Activated CD8-positive, alpha-beta T cell treated with anti-CD3 and anti-CD28 coated beads for 36 hours (primary cell): ENCODE measurements around the gene MEGF10. TPM values are rescaled to one million over a fixed set of nuclear protein-coding genes. Genes with fewer than 3 reads are reported as not detected.

Experiments
- ATAC-seq: fragments of 200-7000 bp; cut with Tn5 transposase; one replicate; pipeline ENCODE4 v1.10.0; 2021; ENCODE audit warnings: mild to moderate bottlenecking, moderate library complexity
- CTCF ChIA-PET: fragments of 350-600 bp; sonication (Branson Sonifier 250); formaldehyde crosslinking; loops from one replicate; lab custom pipeline; 2021; ENCODE audit warnings: antibody characterized with exemption; lab: Charles Lee
- POLR2A ChIA-PET: fragments of 350-600 bp; sonication (Branson Sonifier 250); formaldehyde crosslinking; loops from one replicate; lab custom pipeline; 2021; ENCODE audit warnings: antibody characterized with exemption; lab: Charles Lee
- DNase-seq: peaks from one replicate; pipeline ENCODE4 v3.0.0-alpha.2; 2020
- H3K27ac Mint-ChIP-seq: one replicate; pipeline ENCODE4 v1.8.0; 2021; ENCODE audit warnings: mild to moderate bottlenecking, mixed read lengths
- H3K27me3 Mint-ChIP-seq: one replicate; pipeline ENCODE4 v1.8.0; 2021; ENCODE audit warnings: mixed read lengths
- H3K36me3 Mint-ChIP-seq: one replicate; pipeline ENCODE4 v1.8.0; 2021; ENCODE audit warnings: low read depth, mixed read lengths
- H3K4me1 Mint-ChIP-seq: one replicate; pipeline ENCODE4 v1.8.0; 2021; ENCODE audit warnings: low read depth, mixed read lengths
- H3K4me3 Mint-ChIP-seq: one replicate; pipeline ENCODE4 v1.8.0; 2021; ENCODE audit warnings: mild to moderate bottlenecking, moderate library complexity, mixed read lengths
- H3K9me3 Mint-ChIP-seq: one replicate; pipeline ENCODE4 v1.8.0; 2021; ENCODE audit warnings: mixed read lengths
- CTCF ChIP-seq: fragments of 200-600 bp; IDR thresholded peaks from one replicate; pipeline ENCODE4 v1.8.0; 2022; ENCODE audit warnings: antibody characterized with exemption, mild to moderate bottlenecking
- intact Hi-C: fragments of 100-400 bp; cut with micrococcal nuclease; formaldehyde crosslinking; loops from one replicate; pipeline ENCODE4 v1.10.0; 2022
- total RNA-seq, 2 experiments: library from RNA; stranded (reverse); gene quantifications; one replicate each; pipeline ENCODE4 v1.2.3, GENCODE V29; 2021

MEGF10 gene
- total RNA-seq, 2 experiments from 2014 or later = not detected

DNA sequence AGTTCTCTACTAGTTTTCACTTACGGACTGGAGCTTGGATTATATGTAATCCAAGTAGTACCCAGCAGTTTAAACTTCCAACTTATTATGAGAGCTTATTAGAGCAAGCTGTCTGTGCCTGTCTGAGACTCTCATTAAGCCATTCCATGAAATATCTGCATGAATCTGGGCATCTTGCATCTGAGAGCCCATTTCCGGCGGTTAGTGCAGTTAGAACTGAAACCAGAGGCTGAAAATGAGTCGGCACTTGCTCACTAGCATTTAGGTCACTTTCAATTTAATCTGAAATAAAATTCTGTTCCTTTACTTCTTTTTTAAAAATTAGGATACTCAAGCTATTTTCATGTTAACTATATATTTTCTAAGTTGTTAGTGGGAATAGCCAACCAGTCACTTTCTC, 102.2 kb downstream of the MEGF10 start:
- intact Hi-C loops = no loop called here
- H3K4me3 Mint-ChIP-seq = no peak overlapping the region
- H3K9me3 Mint-ChIP-seq = no peaks in the 10 kb centered on the region
- no peak for TF ChIP-seq CTCF
- ATAC-seq (no peak), DNase-seq (no peak)
- H3K27ac Mint-ChIP-seq = no peak overlapping the region
- CTCF ChIA-PET = no interaction called here
- no peaks in the 10 kb centered on the region for H3K36me3 Mint-ChIP-seq
- peaks cover 10% of the 10 kb centered on the region for H3K27me3 Mint-ChIP-seq
- no peaks in the 10 kb centered on the region for H3K4me1 Mint-ChIP-seq
- POLR2A ChIA-PET = no interaction called here

DNA sequence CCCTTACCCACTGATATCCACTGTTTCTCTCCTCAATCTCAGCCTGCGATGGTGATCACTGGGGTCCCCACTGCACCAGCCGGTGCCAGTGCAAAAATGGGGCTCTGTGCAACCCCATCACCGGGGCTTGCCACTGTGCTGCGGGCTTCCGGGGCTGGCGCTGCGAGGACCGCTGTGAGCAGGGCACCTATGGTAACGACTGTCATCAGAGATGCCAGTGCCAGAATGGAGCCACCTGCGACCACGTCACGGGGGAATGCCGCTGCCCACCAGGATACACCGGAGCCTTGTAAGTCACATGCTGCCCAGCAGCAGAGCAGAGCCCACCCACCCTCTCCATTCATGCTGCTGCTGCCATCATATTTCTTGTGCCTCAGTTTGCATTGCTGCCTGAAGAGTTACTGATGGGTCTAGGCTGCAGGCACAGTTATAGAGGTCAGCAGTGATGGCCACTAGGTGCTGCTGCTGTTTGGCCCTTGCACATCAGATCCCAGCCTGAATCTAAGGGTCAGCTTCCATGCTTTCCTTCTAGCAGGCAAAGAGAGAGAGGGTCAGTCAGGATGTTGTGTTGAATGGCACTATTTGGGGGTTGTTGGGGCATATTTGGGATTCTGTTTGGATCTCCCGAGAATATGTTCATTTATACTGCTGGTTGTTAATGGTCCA, 106.0 kb downstream of the MEGF10 start:
- H3K9me3 Mint-ChIP-seq = no peaks in the 10 kb centered on the region
- POLR2A ChIA-PET = no interaction called here
- H3K27ac Mint-ChIP-seq = no peak overlapping the region
- no peaks in the 10 kb centered on the region for H3K36me3 Mint-ChIP-seq
- peaks cover 15% of the 10 kb centered on the region for H3K27me3 Mint-ChIP-seq
- no peaks in the 10 kb centered on the region for H3K4me1 Mint-ChIP-seq
- no peak for ATAC-seq
- intact Hi-C loops = no loop called here
- CTCF ChIA-PET = no interaction called here
- no peak for DNase-seq
- no peak for TF ChIP-seq CTCF
- no peak overlapping the region for H3K4me3 Mint-ChIP-seq

DNA sequence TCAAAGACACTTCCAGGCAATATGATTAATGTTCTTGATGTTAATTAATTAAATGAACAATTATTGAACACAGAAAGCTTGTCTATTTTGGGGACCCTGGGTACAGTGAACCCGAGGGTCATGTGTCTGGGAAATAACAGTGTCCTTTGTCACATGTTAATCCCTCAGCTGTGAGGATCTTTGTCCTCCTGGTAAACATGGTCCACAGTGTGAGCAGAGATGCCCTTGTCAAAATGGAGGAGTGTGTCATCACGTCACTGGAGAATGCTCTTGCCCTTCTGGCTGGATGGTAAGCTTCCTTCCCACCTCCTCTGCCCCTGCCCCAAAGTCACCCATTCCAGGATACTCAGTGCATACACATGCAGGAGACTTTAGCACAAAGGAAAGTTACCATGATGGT, 107.9 kb downstream of the MEGF10 start:
- Mint-ChIP-seq H3K9me3 (no peaks in the 10 kb centered on the region), H3K4me3 (no peak overlapping the region), H3K27me3 (peaks cover 15% of the 10 kb centered on the region), H3K27ac (no peak overlapping the region), H3K4me1 (no peaks in the 10 kb centered on the region), H3K36me3 (no peaks in the 10 kb centered on the region)
- intact Hi-C loops = no loop called here
- POLR2A ChIA-PET = no interaction called here
- no peak for DNase-seq
- CTCF ChIA-PET = no interaction called here
- ATAC-seq = no peak
- TF ChIP-seq CTCF = no peak

- ATAC-seq (no peak), DNase-seq (no peak)
- H3K36me3 Mint-ChIP-seq = no peaks in the 10 kb centered on the region
- H3K27me3 Mint-ChIP-seq = peaks cover 18% of the 10 kb centered on the region
- intact Hi-C loops = no loop called here
- no peak for TF ChIP-seq CTCF
- no peak overlapping the region for H3K4me3 Mint-ChIP-seq
- no peak overlapping the region for H3K27ac Mint-ChIP-seq
- CTCF ChIA-PET = interaction anchor here (1.5 kb wide), 1 partner anchor 94 kb away, joined by 5 read pairs; no protein-coding TSS in a partner anchor
- POLR2A ChIA-PET = no interaction called here
- no peaks in the 10 kb centered on the region for H3K4me1 Mint-ChIP-seq
- no peaks in the 10 kb centered on the region for H3K9me3 Mint-ChIP-seq
Observed at GRCh38 chr5:127399068-127399467, 108.5 kb downstream of the MEGF10 start.

DNA sequence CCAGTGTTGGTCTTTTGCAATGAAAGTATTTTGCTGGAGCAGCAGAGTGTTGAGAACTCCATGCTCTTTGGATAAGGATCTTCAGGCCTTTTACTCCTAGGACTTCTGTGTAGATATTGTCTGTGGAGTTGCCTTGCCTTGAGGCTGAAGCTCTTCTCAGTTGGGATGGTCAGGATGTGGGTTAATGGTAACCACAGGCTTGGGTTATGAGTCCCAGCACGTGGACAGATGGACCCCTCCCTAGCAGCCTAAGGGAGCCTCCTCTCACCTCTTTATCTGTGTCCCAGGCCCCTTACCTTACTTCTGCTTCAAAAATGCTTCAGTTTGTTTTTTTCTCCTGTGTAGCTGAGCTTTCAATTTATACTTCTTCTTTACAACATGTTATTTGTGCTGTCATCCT, 109.9 kb downstream of the MEGF10 start:
- ChIA-PET CTCF (interaction anchor here (1.1 to 1.5 kb wide), 3 partner anchors 86 to 165 kb away, joined by 3 to 5 read pairs (median 4); no protein-coding TSS in a partner anchor), POLR2A (no interaction called here)
- DNase-seq = no peak
- no peak for TF ChIP-seq CTCF
- Mint-ChIP-seq H3K4me1 (no peaks in the 10 kb centered on the region), H3K4me3 (no peak overlapping the region), H3K9me3 (no peaks in the 10 kb centered on the region), H3K27ac (no peak overlapping the region), H3K27me3 (peaks cover 19% of the 10 kb centered on the region), H3K36me3 (no peaks in the 10 kb centered on the region)
- intact Hi-C loops = no loop called here
- ATAC-seq = no peak
